Measurements from ENCODE around the gene PRXL2B.

The PRXL2B gene

DNA sequence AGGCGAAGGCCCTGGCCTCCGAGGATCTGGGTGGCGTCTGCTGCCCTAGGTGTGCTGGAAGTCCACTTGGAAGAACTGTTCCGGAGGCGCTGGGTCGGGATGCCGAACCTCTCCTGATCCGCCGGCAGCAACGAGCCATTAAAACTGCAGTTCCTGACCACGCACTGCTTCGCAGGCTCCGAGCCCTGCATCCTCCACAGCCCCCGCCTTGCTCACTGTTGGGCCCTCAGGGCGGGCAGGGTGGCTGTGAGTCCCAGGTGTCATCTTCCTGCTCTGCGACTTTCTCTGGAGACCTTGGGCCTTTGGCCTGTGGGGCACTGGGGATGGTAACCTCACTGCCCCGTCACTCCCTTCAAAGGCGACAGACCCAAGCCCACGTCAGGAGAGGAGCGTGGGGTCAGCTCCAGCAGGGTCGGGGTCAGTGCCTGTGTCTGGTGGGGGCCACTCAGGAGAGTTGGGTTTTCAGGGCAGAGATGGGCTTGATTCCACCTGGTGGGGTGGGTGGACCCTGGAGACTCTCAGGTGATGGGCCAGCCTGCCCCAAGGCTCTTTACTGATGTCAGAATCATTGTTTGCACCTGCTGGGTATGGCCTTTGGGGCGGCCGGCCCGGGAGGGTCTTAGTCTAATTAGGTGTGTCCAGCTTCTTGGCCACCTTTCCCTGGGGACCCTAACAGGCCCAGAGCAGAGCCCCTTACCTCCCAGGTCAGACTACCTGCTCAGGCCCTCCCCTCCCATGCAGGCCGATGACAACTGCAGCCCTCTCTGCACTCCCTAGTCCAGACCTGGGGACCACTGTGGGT, 3.1 kb downstream of the PRXL2B start:
- no peak overlapping the region for H3K9ac ChIP-seq (ENCODE audit: low read length)
- no peaks in the 10 kb centered on the region for H3K27me3 ChIP-seq (ENCODE audit: insufficient read depth, low read length, poor library complexity)
- no peaks in the 10 kb centered on the region for H3K36me3 ChIP-seq (ENCODE audit: control insufficient read depth, insufficient read depth, low read length)
- H3K23ac ChIP-seq (ENCODE audit: low read length): no peak overlapping the region
- H3K4me3 ChIP-seq (ENCODE audit: low read length): no peak overlapping the region
- no peak overlapping the region for H3K4ac ChIP-seq (ENCODE audit: low read depth, low read length)
- no peak overlapping the region for H2AK5ac ChIP-seq (ENCODE audit: low read length)
- H3K79me2 ChIP-seq (ENCODE audit: control insufficient read depth, insufficient read depth, low read length): no peaks in the 10 kb centered on the region
- no peak overlapping the region for H2BK120ac ChIP-seq (ENCODE audit: low read depth, low read length)
- no peak overlapping the region for H3K27ac ChIP-seq (ENCODE audit: low read depth, low read length)
- no peaks in the 10 kb centered on the region for H3K79me1 ChIP-seq (ENCODE audit: low read length)
- no peak overlapping the region for H2BK15ac ChIP-seq (replicated peaks; ENCODE audit: low read depth)
- no peak overlapping the region for H2BK5ac ChIP-seq (ENCODE audit: low read length)
- no peak overlapping the region for H3K18ac ChIP-seq (ENCODE audit: low read length)
- H3K4me1 ChIP-seq (ENCODE audit: control insufficient read depth, low read depth, low read length): no peaks in the 10 kb centered on the region
- no CpG with 5 or more reads among the region's 25 CpGs for WGBS (ENCODE audit: extremely low coverage, insufficient coverage, low lambda C conversion rate)
- H3K4me2 ChIP-seq (ENCODE audit: low read length): no peak overlapping the region
- no peak overlapping the region for H4K8ac ChIP-seq (ENCODE audit: low read depth, low read length)
- DNase-seq: no peak
- H3K56ac ChIP-seq (ENCODE audit: low read length): no peak overlapping the region
- no peak overlapping the region for H4K5ac ChIP-seq (ENCODE audit: low read length)

DNA sequence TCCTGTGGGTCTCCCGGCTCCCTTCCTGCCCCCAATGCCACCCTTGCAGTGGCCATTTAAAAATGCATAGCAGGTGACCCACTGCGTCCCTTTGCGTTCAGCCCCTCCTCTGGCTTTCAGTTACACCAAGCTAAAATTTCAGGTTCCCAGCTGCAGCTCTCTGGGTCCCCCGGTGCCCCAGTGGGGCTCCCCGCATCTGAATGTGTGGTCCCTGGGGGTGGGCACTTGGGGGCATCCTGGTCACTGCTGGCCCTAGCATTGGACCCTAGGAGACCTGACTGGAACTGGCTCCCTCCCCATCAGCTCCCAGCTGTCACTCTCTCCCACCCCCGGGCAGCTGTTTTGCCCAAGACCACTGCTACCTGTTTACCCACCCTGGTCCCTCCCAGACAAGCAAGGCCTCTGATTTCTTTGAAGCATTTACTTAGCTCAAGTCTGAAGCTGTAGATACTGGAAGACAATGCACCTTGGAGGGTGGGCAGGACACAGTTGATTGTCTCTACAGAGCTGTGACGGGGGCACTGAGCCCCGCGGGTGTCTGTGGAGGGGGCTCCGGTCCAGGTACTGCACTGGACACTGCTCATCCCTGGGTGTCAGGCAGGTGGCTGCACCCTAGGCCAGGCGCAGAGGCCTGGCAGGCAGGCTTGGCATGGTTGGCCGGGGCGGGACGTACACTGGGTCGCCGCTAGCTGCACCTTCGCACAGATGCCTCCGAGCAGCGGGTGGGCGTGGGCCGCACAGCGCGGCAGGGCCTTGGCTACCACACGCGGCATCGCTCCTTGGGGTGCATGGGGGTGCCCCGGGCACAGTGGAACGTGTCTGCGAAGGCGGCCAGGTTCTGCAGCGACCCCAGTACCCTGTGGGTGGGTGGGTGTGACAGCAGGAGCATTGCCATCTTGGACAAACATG, 3.9 kb downstream of the PRXL2B start:
- H3K27ac ChIP-seq (ENCODE audit: low read depth, low read length): no peak overlapping the region
- no peaks in the 10 kb centered on the region for H3K27me3 ChIP-seq (ENCODE audit: insufficient read depth, low read length, poor library complexity)
- H3K9ac ChIP-seq (ENCODE audit: low read length): no peak overlapping the region
- no peaks in the 10 kb centered on the region for H3K4me1 ChIP-seq (ENCODE audit: control insufficient read depth, low read depth, low read length)
- no peak overlapping the region for H3K56ac ChIP-seq (ENCODE audit: low read length)
- no peak overlapping the region for H3K4ac ChIP-seq (ENCODE audit: low read depth, low read length)
- no peaks in the 10 kb centered on the region for H3K79me2 ChIP-seq (ENCODE audit: control insufficient read depth, insufficient read depth, low read length)
- no peak overlapping the region for H3K18ac ChIP-seq (ENCODE audit: low read length)
- H4K8ac ChIP-seq (ENCODE audit: low read depth, low read length): no peak overlapping the region
- no peak overlapping the region for H2AK5ac ChIP-seq (ENCODE audit: low read length)
- no peak overlapping the region for H2BK5ac ChIP-seq (ENCODE audit: low read length)
- no peak overlapping the region for H4K5ac ChIP-seq (ENCODE audit: low read length)
- H2BK15ac ChIP-seq (replicated peaks; ENCODE audit: low read depth): no peak overlapping the region
- no peak overlapping the region for H3K23ac ChIP-seq (ENCODE audit: low read length)
- H3K36me3 ChIP-seq (ENCODE audit: control insufficient read depth, insufficient read depth, low read length): no peaks in the 10 kb centered on the region
- H2BK120ac ChIP-seq (ENCODE audit: low read depth, low read length): no peak overlapping the region
- WGBS (ENCODE audit: extremely low coverage, insufficient coverage, low lambda C conversion rate): no CpG with 5 or more reads among the region's 31 CpGs
- DNase-seq: no peak
- no peak overlapping the region for H3K4me3 ChIP-seq (ENCODE audit: low read length)
- H3K79me1 ChIP-seq (ENCODE audit: low read length): no peaks in the 10 kb centered on the region
- no peak overlapping the region for H3K4me2 ChIP-seq (ENCODE audit: low read length)

DNA sequence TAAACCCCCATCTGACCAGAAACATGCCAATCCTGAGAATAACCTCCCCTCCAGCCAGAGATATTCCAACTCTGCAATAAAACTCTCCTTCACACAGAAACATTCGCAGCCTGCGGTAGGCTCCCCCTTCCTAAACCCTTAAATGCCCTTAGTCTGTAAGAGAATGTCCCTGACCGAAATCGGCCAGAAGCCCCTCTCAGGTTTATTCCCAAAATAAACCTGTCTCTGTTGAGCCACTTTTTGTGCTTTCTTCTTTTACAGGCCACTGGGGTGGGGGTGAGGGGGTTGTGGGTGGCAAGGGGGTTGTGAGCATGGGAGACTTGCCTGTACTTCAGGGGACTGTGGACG, 4.6 kb downstream of the PRXL2B start:
- H3K79me2 ChIP-seq (ENCODE audit: control insufficient read depth, insufficient read depth, low read length): no peaks in the 10 kb centered on the region
- no peaks in the 10 kb centered on the region for H3K79me1 ChIP-seq (ENCODE audit: low read length)
- H4K8ac ChIP-seq (ENCODE audit: low read depth, low read length): no peak overlapping the region
- H3K4me3 ChIP-seq (ENCODE audit: low read length): no peak overlapping the region
- no peaks in the 10 kb centered on the region for H3K27me3 ChIP-seq (ENCODE audit: insufficient read depth, low read length, poor library complexity)
- H2BK5ac ChIP-seq (ENCODE audit: low read length): no peak overlapping the region
- H2BK15ac ChIP-seq (replicated peaks; ENCODE audit: low read depth): no peak overlapping the region
- H2AK5ac ChIP-seq (ENCODE audit: low read length): no peak overlapping the region
- H3K4me1 ChIP-seq (ENCODE audit: control insufficient read depth, low read depth, low read length): no peaks in the 10 kb centered on the region
- H3K36me3 ChIP-seq (ENCODE audit: control insufficient read depth, insufficient read depth, low read length): no peaks in the 10 kb centered on the region
- WGBS (ENCODE audit: extremely low coverage, insufficient coverage, low lambda C conversion rate): no CpG with 5 or more reads among the region's 5 CpGs
- no peak overlapping the region for H3K23ac ChIP-seq (ENCODE audit: low read length)
- no peak overlapping the region for H3K9ac ChIP-seq (ENCODE audit: low read length)
- no peak overlapping the region for H3K56ac ChIP-seq (ENCODE audit: low read length)
- H3K18ac ChIP-seq (ENCODE audit: low read length): no peak overlapping the region
- no peak overlapping the region for H3K4ac ChIP-seq (ENCODE audit: low read depth, low read length)
- no peak overlapping the region for H3K27ac ChIP-seq (ENCODE audit: low read depth, low read length)
- no peak for DNase-seq
- no peak overlapping the region for H3K4me2 ChIP-seq (ENCODE audit: low read length)
- no peak overlapping the region for H4K5ac ChIP-seq (ENCODE audit: low read length)
- no peak overlapping the region for H2BK120ac ChIP-seq (ENCODE audit: low read depth, low read length)

DNA sequence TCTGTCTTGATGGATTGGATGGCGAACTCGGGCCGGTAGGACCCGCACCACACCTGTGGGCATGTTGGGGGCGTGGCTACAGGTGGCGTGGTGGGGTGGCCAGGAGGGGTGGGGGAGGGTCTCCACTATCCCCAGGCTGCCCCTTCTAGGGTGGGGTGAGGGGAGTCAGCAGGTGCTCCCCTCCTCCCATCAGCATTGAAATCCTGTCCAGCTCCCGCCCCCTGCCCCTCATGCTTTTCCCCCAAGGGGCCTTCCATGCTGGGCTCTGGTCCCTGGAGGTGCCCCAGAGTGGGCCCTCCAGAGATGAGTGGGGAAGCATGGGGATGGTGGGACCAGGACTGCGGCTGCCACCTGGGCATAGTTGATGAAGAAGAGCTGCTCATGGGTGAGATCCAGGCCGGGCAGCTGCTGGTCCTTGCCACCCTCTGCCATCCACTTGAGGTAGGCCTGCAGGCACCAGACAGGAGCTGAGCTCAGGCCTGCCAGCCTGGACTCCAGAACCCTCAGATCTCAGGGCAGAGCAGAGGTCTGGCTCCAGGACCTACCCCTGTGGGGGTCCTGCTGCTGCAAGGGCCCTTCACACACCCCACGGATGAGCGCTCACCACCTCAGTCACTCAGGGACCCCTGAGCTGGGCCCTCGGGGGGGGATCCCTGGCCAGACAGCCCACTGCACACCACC, 5.1 kb downstream of the PRXL2B start:
- no peak overlapping the region for H3K23ac ChIP-seq (ENCODE audit: low read length)
- no peak overlapping the region for H2AK5ac ChIP-seq (ENCODE audit: low read length)
- no peak overlapping the region for H2BK120ac ChIP-seq (ENCODE audit: low read depth, low read length)
- H3K4me2 ChIP-seq (ENCODE audit: low read length): no peak overlapping the region
- no peaks in the 10 kb centered on the region for H3K79me1 ChIP-seq (ENCODE audit: low read length)
- H3K4me3 ChIP-seq (ENCODE audit: low read length): no peak overlapping the region
- no peak overlapping the region for H3K56ac ChIP-seq (ENCODE audit: low read length)
- no peak overlapping the region for H4K5ac ChIP-seq (ENCODE audit: low read length)
- H3K4me1 ChIP-seq (ENCODE audit: control insufficient read depth, low read depth, low read length): no peaks in the 10 kb centered on the region
- no peak overlapping the region for H3K27ac ChIP-seq (ENCODE audit: low read depth, low read length)
- DNase-seq: no peak
- H3K36me3 ChIP-seq (ENCODE audit: control insufficient read depth, insufficient read depth, low read length): no peaks in the 10 kb centered on the region
- no CpG with 5 or more reads among the region's 12 CpGs for WGBS (ENCODE audit: extremely low coverage, insufficient coverage, low lambda C conversion rate)
- no peak overlapping the region for H3K18ac ChIP-seq (ENCODE audit: low read length)
- H3K27me3 ChIP-seq (ENCODE audit: insufficient read depth, low read length, poor library complexity): no peaks in the 10 kb centered on the region
- H3K79me2 ChIP-seq (ENCODE audit: control insufficient read depth, insufficient read depth, low read length): no peaks in the 10 kb centered on the region
- no peak overlapping the region for H3K9ac ChIP-seq (ENCODE audit: low read length)
- no peak overlapping the region for H2BK15ac ChIP-seq (replicated peaks; ENCODE audit: low read depth)
- no peak overlapping the region for H2BK5ac ChIP-seq (ENCODE audit: low read length)
- no peak overlapping the region for H3K4ac ChIP-seq (ENCODE audit: low read depth, low read length)
- no peak overlapping the region for H4K8ac ChIP-seq (ENCODE audit: low read depth, low read length)

DNA sequence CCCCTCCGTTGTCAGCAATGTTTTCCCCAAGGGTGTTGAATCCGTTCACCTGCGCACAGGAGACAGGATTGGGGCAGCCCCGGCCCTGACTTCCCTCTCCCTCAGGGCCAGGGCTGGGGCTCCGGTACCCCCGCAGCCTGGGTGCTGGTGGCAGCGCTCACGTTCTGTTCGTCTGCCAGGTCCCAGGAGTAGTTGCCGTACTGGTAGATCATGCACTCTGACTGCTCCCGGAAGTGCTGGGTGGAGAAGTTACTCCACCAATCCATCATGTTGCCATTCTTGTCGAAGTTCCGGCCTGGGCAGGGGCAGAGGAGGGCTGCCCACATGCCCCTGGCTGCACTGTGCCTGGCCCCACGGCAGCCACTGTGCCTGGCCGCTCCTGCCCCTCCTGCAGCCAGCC, 6.1 kb downstream of the PRXL2B start:
- no peaks in the 10 kb centered on the region for H3K27me3 ChIP-seq (ENCODE audit: insufficient read depth, low read length, poor library complexity)
- no peak overlapping the region for H4K5ac ChIP-seq (ENCODE audit: low read length)
- H2BK5ac ChIP-seq (ENCODE audit: low read length): no peak overlapping the region
- H3K9ac ChIP-seq (ENCODE audit: low read length): no peak overlapping the region
- H3K36me3 ChIP-seq (ENCODE audit: control insufficient read depth, insufficient read depth, low read length): no peaks in the 10 kb centered on the region
- no peak for DNase-seq
- no peak overlapping the region for H2AK5ac ChIP-seq (ENCODE audit: low read length)
- no peak overlapping the region for H3K18ac ChIP-seq (ENCODE audit: low read length)
- H4K8ac ChIP-seq (ENCODE audit: low read depth, low read length): no peak overlapping the region
- H3K4me2 ChIP-seq (ENCODE audit: low read length): no peak overlapping the region
- no peak overlapping the region for H3K56ac ChIP-seq (ENCODE audit: low read length)
- H2BK120ac ChIP-seq (ENCODE audit: low read depth, low read length): no peak overlapping the region
- no peak overlapping the region for H3K4ac ChIP-seq (ENCODE audit: low read depth, low read length)
- WGBS (ENCODE audit: extremely low coverage, insufficient coverage, low lambda C conversion rate): no CpG with 5 or more reads among the region's 15 CpGs
- no peak overlapping the region for H3K23ac ChIP-seq (ENCODE audit: low read length)
- H3K79me2 ChIP-seq (ENCODE audit: control insufficient read depth, insufficient read depth, low read length): no peaks in the 10 kb centered on the region
- H3K27ac ChIP-seq (ENCODE audit: low read depth, low read length): no peak overlapping the region
- no peaks in the 10 kb centered on the region for H3K4me1 ChIP-seq (ENCODE audit: control insufficient read depth, low read depth, low read length)
- H3K4me3 ChIP-seq (ENCODE audit: low read length): no peak overlapping the region
- no peaks in the 10 kb centered on the region for H3K79me1 ChIP-seq (ENCODE audit: low read length)
- H2BK15ac ChIP-seq (replicated peaks; ENCODE audit: low read depth): no peak overlapping the region
